Activated CD4-positive, alpha-beta T cell treated with anti-CD3 and anti-CD28 coated beads, Interleukin-2, amount 10 ng/mL, durations not matched to agents 7 days and 5 days (primary cell): ENCODE results near the gene PCIF1. TPM values are rescaled to one million over a fixed set of nuclear protein-coding genes. Genes with fewer than 3 reads are reported as not detected.
A peak's percentile ranks its signal among the peaks of the same experiment; 100 is the strongest.

Source experiments
- CTCF ChIA-PET: fragments of 350-600 bp; sonication (Branson Sonifier 250); formaldehyde crosslinking; loops from one replicate; lab custom pipeline; 2021; ENCODE audit warnings: antibody characterized with exemption; lab: Charles Lee
- POLR2A ChIA-PET: fragments of 350-600 bp; sonication (Branson Sonifier 250); formaldehyde crosslinking; loops from one replicate; lab custom pipeline; 2021; ENCODE audit warnings: antibody characterized with exemption; lab: Charles Lee
- DNase-seq: peaks from one replicate; pipeline ENCODE4 v3.0.0-alpha.2; 2020
- H3K27ac Mint-ChIP-seq: one replicate; pipeline ENCODE4 v1.8.0; 2021; ENCODE audit warnings: mild to moderate bottlenecking, moderate library complexity, mixed read lengths
- H3K27me3 Mint-ChIP-seq: one replicate; pipeline ENCODE4 v1.8.0; 2021; ENCODE audit warnings: mixed read lengths
- H3K36me3 Mint-ChIP-seq: one replicate; pipeline ENCODE4 v1.8.0; 2021; ENCODE audit warnings: low read depth, mixed read lengths
- H3K4me1 Mint-ChIP-seq: one replicate; pipeline ENCODE4 v1.8.0; 2021; ENCODE audit warnings: mixed read lengths
- H3K4me3 Mint-ChIP-seq: one replicate; pipeline ENCODE4 v1.8.0; 2021; ENCODE audit warnings: mild to moderate bottlenecking, moderate library complexity, mixed read lengths
- H3K9me3 Mint-ChIP-seq: one replicate; pipeline ENCODE4 v1.8.0; 2021; ENCODE audit warnings: mixed read lengths
- total RNA-seq, 2 experiments: library from RNA; stranded (reverse); gene quantifications; one replicate each; pipeline ENCODE4 v1.2.3, GENCODE V29; 2021

The PCIF1 gene
- total RNA-seq, 2 experiments from 2014 or later = 44.0 to 44.6 TPM

- Mint-ChIP-seq H3K4me3 (peak overlapping the region; percentile 93), H3K4me1 (peaks cover 36% of the 10 kb centered on the region), H3K27me3 (no peaks in the 10 kb centered on the region), H3K27ac (peak overlapping the region; percentile 97), H3K9me3 (no peaks in the 10 kb centered on the region), H3K36me3 (peaks cover 16% of the 10 kb centered on the region)
- DNase-seq = no peak
- POLR2A ChIA-PET = interaction anchor here (0.6 to 0.8 kb wide), 2 partner anchors 13 to 43 kb away, joined by 3 to 5 read pairs; partner anchors contain the start of gene NEURL2
- CTCF ChIA-PET = interaction anchor here (0.7 to 3.2 kb wide), 15 partner anchors 9 to 397 kb away, joined by 3 to 14 read pairs (median 4); partner anchors contain the start of genes CTSA, NEURL2, ZNF335 and ZSWIM1
Measured at GRCh38 chr20:45934046-45934585, 367 bp upstream of the PCIF1 start.

GRCh38 chr20:45935416-45936046 lies 1.0 kb downstream of the PCIF1 start:
- no peak for DNase-seq
- H3K9me3 Mint-ChIP-seq = no peaks in the 10 kb centered on the region
- H3K27me3 Mint-ChIP-seq = no peaks in the 10 kb centered on the region
- peak overlapping the region; percentile 93 for H3K4me3 Mint-ChIP-seq
- peaks cover 36% of the 10 kb centered on the region for H3K4me1 Mint-ChIP-seq
- H3K27ac Mint-ChIP-seq = peak overlapping the region; percentile 95
- H3K36me3 Mint-ChIP-seq = peaks cover 28% of the 10 kb centered on the region
- CTCF ChIA-PET = interaction anchor here (0.7 to 3.2 kb wide), 4 partner anchors 8 to 135 kb away, joined by 3 to 14 read pairs (median 6); partner anchors contain the start of gene ZSWIM1
- POLR2A ChIA-PET = interaction anchor here (1.0 kb wide), 1 partner anchor 14 kb away, joined by 4 read pairs; no protein-coding TSS in a partner anchor

GRCh38 chr20:45937765-45938164 lies 3.3 kb downstream of the PCIF1 start:
- POLR2A ChIA-PET = no interaction called here
- H3K9me3 Mint-ChIP-seq = no peaks in the 10 kb centered on the region
- CTCF ChIA-PET = interaction anchor here (1.0 to 3.7 kb wide), 5 partner anchors 11 to 48 kb away, joined by 3 to 19 read pairs (median 4); partner anchors contain the start of gene NEURL2
- no peak for DNase-seq
- peaks cover 33% of the 10 kb centered on the region for H3K4me1 Mint-ChIP-seq
- H3K4me3 Mint-ChIP-seq = peak overlapping the region; percentile 47
- H3K27ac Mint-ChIP-seq = peak overlapping the region; percentile 65
- H3K36me3 Mint-ChIP-seq = peaks cover 29% of the 10 kb centered on the region
- no peaks in the 10 kb centered on the region for H3K27me3 Mint-ChIP-seq

- H3K4me1 Mint-ChIP-seq = peaks cover 24% of the 10 kb centered on the region
- peak overlapping the region; percentile 15 for H3K27ac Mint-ChIP-seq
- peaks cover 38% of the 10 kb centered on the region for H3K36me3 Mint-ChIP-seq
- no peaks in the 10 kb centered on the region for H3K9me3 Mint-ChIP-seq
- H3K27me3 Mint-ChIP-seq = no peaks in the 10 kb centered on the region
- no peak for DNase-seq
- ChIA-PET POLR2A (no interaction called here), CTCF (interaction anchor here (0.5 to 3.7 kb wide), 4 partner anchors 19 to 150 kb away, joined by 3 to 19 read pairs (median 4); no protein-coding TSS in a partner anchor)
- no peak overlapping the region for H3K4me3 Mint-ChIP-seq
Measured at GRCh38 chr20:45938727-45939438, 4.4 kb downstream of the PCIF1 start.

- H3K9me3 Mint-ChIP-seq = no peaks in the 10 kb centered on the region
- POLR2A ChIA-PET = interaction anchor here (0.6 kb wide), 1 partner anchor 95 kb away, joined by 3 read pairs; no protein-coding TSS in a partner anchor
- H3K36me3 Mint-ChIP-seq = peaks cover 48% of the 10 kb centered on the region
- CTCF ChIA-PET = interaction anchor here (0.5 to 3.7 kb wide), 2 partner anchors 30 to 763 kb away, joined by 4 to 19 read pairs; no protein-coding TSS in a partner anchor
- H3K4me3 Mint-ChIP-seq = no peak overlapping the region
- peaks cover 27% of the 10 kb centered on the region for H3K4me1 Mint-ChIP-seq
- no peaks in the 10 kb centered on the region for H3K27me3 Mint-ChIP-seq
- H3K27ac Mint-ChIP-seq = no peak overlapping the region
- DNase-seq = no peak
Measured at GRCh38 chr20:45940053-45940452, 5.6 kb downstream of the PCIF1 start.

GRCh38 chr20:45940469-45940868 lies 6.0 kb downstream of the PCIF1 start:
- no peak overlapping the region for H3K27ac Mint-ChIP-seq
- peaks cover 47% of the 10 kb centered on the region for H3K36me3 Mint-ChIP-seq
- no peak for DNase-seq
- H3K27me3 Mint-ChIP-seq = no peaks in the 10 kb centered on the region
- H3K4me3 Mint-ChIP-seq = no peak overlapping the region
- H3K9me3 Mint-ChIP-seq = no peaks in the 10 kb centered on the region
- ChIA-PET POLR2A (interaction anchor here (0.6 kb wide), 1 partner anchor 96 kb away, joined by 3 read pairs; no protein-coding TSS in a partner anchor), CTCF (interaction anchor here (0.5 kb wide), 1 partner anchor 763 kb away, joined by 4 read pairs; no protein-coding TSS in a partner anchor)
- peaks cover 27% of the 10 kb centered on the region for H3K4me1 Mint-ChIP-seq

GRCh38 chr20:45943613-45944012 lies 9.1 kb downstream of the PCIF1 start:
- Mint-ChIP-seq H3K4me1 (peaks cover 9% of the 10 kb centered on the region), H3K9me3 (no peaks in the 10 kb centered on the region), H3K4me3 (no peak overlapping the region), H3K27me3 (no peaks in the 10 kb centered on the region), H3K27ac (no peak overlapping the region), H3K36me3 (peaks cover 35% of the 10 kb centered on the region)
- POLR2A ChIA-PET = interaction anchor here (0.5 to 0.6 kb wide), 2 partner anchors 11 to 36 kb away, joined by 3 read pairs; no protein-coding TSS in a partner anchor
- DNase-seq = no peak
- CTCF ChIA-PET = interaction anchor here (0.5 to 3.1 kb wide), 4 partner anchors 9 to 144 kb away, joined by 3 to 14 read pairs (median 6); partner anchors contain the start of gene PCIF1

GRCh38 chr20:45944151-45944964 lies 9.9 kb downstream of the PCIF1 start:
- H3K9me3 Mint-ChIP-seq = no peaks in the 10 kb centered on the region
- no peaks in the 10 kb centered on the region for H3K27me3 Mint-ChIP-seq
- H3K4me3 Mint-ChIP-seq = no peak overlapping the region
- ChIA-PET CTCF (interaction anchor here (1.1 to 3.1 kb wide), 3 partner anchors 10 to 145 kb away, joined by 3 to 14 read pairs (median 7); partner anchors contain the start of gene PCIF1), POLR2A (no interaction called here)
- H3K36me3 Mint-ChIP-seq = peaks cover 36% of the 10 kb centered on the region
- peaks cover 9% of the 10 kb centered on the region for H3K4me1 Mint-ChIP-seq
- DNase-seq = no peak
- peak overlapping the region; percentile 15 for H3K27ac Mint-ChIP-seq

GRCh38 chr20:45944965-45945677 lies 10.6 kb downstream of the PCIF1 start:
- H3K27ac Mint-ChIP-seq = no peak overlapping the region
- POLR2A ChIA-PET = no interaction called here

GRCh38 chr20:45945678-45946148 lies 11.2 kb downstream of the PCIF1 start:
- H3K27me3 Mint-ChIP-seq = no peaks in the 10 kb centered on the region
- ChIA-PET POLR2A (no interaction called here), CTCF (interaction anchor here (1.1 to 5.0 kb wide), 4 partner anchors 16 to 72 kb away, joined by 3 to 27 read pairs (median 4); no protein-coding TSS in a partner anchor)
- H3K27ac Mint-ChIP-seq = no peak overlapping the region
- H3K4me1 Mint-ChIP-seq = peaks cover 9% of the 10 kb centered on the region
- H3K36me3 Mint-ChIP-seq = peaks cover 31% of the 10 kb centered on the region
- no peak for DNase-seq
- H3K9me3 Mint-ChIP-seq = no peaks in the 10 kb centered on the region
- no peak overlapping the region for H3K4me3 Mint-ChIP-seq

More at GRCh38 chr20:45944965-45945677, 10.6 kb downstream of the PCIF1 start:
- Mint-ChIP-seq H3K4me1 (peaks cover 9% of the 10 kb centered on the region), H3K4me3 (no peak overlapping the region), H3K27me3 (no peaks in the 10 kb centered on the region), H3K36me3 (peaks cover 30% of the 10 kb centered on the region), H3K9me3 (no peaks in the 10 kb centered on the region)
- DNase-seq = no peak
- CTCF ChIA-PET = interaction anchor here (1.1 to 3.1 kb wide), 2 partner anchors 11 to 146 kb away, joined by 3 to 14 read pairs; partner anchors contain the start of gene PCIF1
